Measurements from ENCODE around the gene TAF5L. TPM values are rescaled to one million over a fixed set of nuclear protein-coding genes. Genes with fewer than 3 reads are reported as not detected.
A peak's percentile ranks its signal among the peaks of the same experiment; 100 is the strongest.

The TAF5L gene
- total and polyA plus RNA-seq, 2 of the 8 experiments (the other 6 are each of a cell fraction or from before 2014, with no cell fraction given), result 17.7 to 23.3 TPM

- TF ChIP-seq BRCA1 (IDR thresholded peaks at IDR 0.05; ENCODE audit: low read depth, low read length), result 0 out of 2 replicates have a peak, but pooled peaks have one; percentile 21
- no peak for TF ChIP-seq GTF2F1 (IDR thresholded peaks at IDR 0.05; ENCODE audit: borderline replicate concordance, low read depth, low read length)
- no peak for TF ChIP-seq SP2 (IDR thresholded peaks at IDR 0.05; ENCODE audit: low read length)
- no peak for TF ChIP-seq SIX5 (IDR thresholded peaks at IDR 0.05; ENCODE audit: low read depth, low read length)
- 0 out of 2 replicates have a peak, but pooled peaks have one; percentile 8 for TF ChIP-seq JUND (IDR thresholded peaks at IDR 0.05; ENCODE audit: low read length)
Observed at GRCh38 chr1:229558460-229559335, 67.2 kb downstream of the TAF5L start, which contains the start of gene ABCB10 (continued).
